Fibroblast of skin of left biceps (primary cell): Measurements from ENCODE around the gene KRTCAP3.
A peak's percentile ranks its signal among the peaks of the same experiment; 100 is the strongest.
"Not testable (repeated sequence)": the region's sequence is repeated elsewhere in the genome, so short reads cannot be mapped to it uniquely, and the experiment has no call there.

Experiments used
- DNase-seq, 2 experiments: peaks; one replicate each; pipeline ENCODE4 v3.0.0-alpha.2; 2013; ENCODE audit warnings: low read depth in 2 of 2

Gene KRTCAP3

GRCh38 chr2:27441958-27442919 lies at the start of gene KRTCAP3:
KRTCAP3 (plus strand) TSS chr2:27442381; CDS start chr2:27442413, 32 bp downstream.
- DNase-seq, result no peak

GRCh38 chr2:27393225-27393624 lies 49.0 kb upstream of the KRTCAP3 start:
- DNase-seq, result no peak

- no peak for DNase-seq
These were observed 43.2 kb upstream of the KRTCAP3 start for GRCh38 chr2:27398962-27399361.

GRCh38 chr2:27400348-27401135 lies 41.6 kb upstream of the KRTCAP3 start:
- no peak for DNase-seq

GRCh38 chr2:27407798-27408491 lies 34.2 kb upstream of the KRTCAP3 start:
- DNase-seq, result peak in 1 of 2 experiments; percentile 3

GRCh38 chr2:27408601-27409320 lies 33.4 kb upstream of the KRTCAP3 start:
- DNase-seq, result no peak

- peak; percentile 68 to 74 for DNase-seq
These were observed 32.7 kb upstream of the KRTCAP3 start, which contains the start of gene PPM1G for GRCh38 chr2:27409321-27410073. PPM1G (minus strand) TSS chr2:27409591; CDS start chr2:27409422, 169 bp downstream.

GRCh38 chr2:27412419-27413152 lies 29.6 kb upstream of the KRTCAP3 start:
- DNase-seq, result no peak

- DNase-seq, result no peak
These were observed 26.0 kb upstream of the KRTCAP3 start for GRCh38 chr2:27416151-27416550.

- no peak for DNase-seq
These were observed 21.2 kb upstream of the KRTCAP3 start for GRCh38 chr2:27420996-27421395.

GRCh38 chr2:27421660-27422250 lies 20.4 kb upstream of the KRTCAP3 start:
- no peak for DNase-seq

- DNase-seq, result no peak
These were observed 19.2 kb upstream of the KRTCAP3 start for GRCh38 chr2:27422958-27423357.

GRCh38 chr2:27425039-27425438 lies 17.1 kb upstream of the KRTCAP3 start:
- DNase-seq, result not testable (repeated sequence)

- DNase-seq, result no peak
These were observed 14.3 kb upstream of the KRTCAP3 start for GRCh38 chr2:27427863-27428212.

- peak; percentile 58 to 68 for DNase-seq
These were observed 13.8 kb upstream of the KRTCAP3 start, which contains the start of gene NRBP1 for GRCh38 chr2:27428213-27428977. NRBP1 (plus strand) TSS chr2:27428631; CDS start chr2:27433274, 4,643 bp downstream.

- DNase-seq, result peak; percentile 35 to 42
These were observed 13.1 kb upstream of the KRTCAP3 start for GRCh38 chr2:27428978-27429541.

- DNase-seq, result no peak
These were observed 10.8 kb upstream of the KRTCAP3 start for GRCh38 chr2:27431395-27431794.

- no peak for DNase-seq
These were observed 6.6 kb upstream of the KRTCAP3 start for GRCh38 chr2:27435628-27436027.
